H9 (cell line): ENCODE results near the gene CNGB1. TPM values are rescaled to one million over a fixed set of nuclear protein-coding genes. Genes with fewer than 3 reads are reported as not detected.

Experiments used
- DNase-seq: peaks from one replicate; pipeline ENCODE4 v3.0.0-alpha.2; 2017
- H2AFZ ChIP-seq: one replicate; pipeline ENCODE4 v1.6.1; 2013; ENCODE audit warnings: mild to moderate bottlenecking, low read length, control low read depth, moderate library complexity
- H2AK5ac ChIP-seq: 2 replicates; pipeline ENCODE4 v1.6.1; 2013; ENCODE audit warnings: low read length, control low read depth, mixed read lengths; ENCODE audit not compliant: insufficient read length
- H2BK120ac ChIP-seq: one replicate; pipeline ENCODE4 v1.6.1; 2013; ENCODE audit warnings: low read depth, mild to moderate bottlenecking, low read length, control low read depth, inconsistent platforms; ENCODE audit not compliant: poor library complexity, severe bottlenecking
- H2BK12ac ChIP-seq: 2 replicates; pipeline ENCODE4 v1.6.1; 2013; ENCODE audit warnings: low read length, control low read depth, mixed read lengths, low read depth; ENCODE audit not compliant: insufficient read length
- H2BK15ac ChIP-seq: 2 replicates; pipeline ENCODE4 v1.6.1; 2013; ENCODE audit warnings: low read depth, low read length, control low read depth
- H2BK20ac ChIP-seq: one replicate; pipeline ENCODE4 v1.6.1; 2013; ENCODE audit warnings: low read depth, mild to moderate bottlenecking, low read length, control low read depth, inconsistent platforms; ENCODE audit not compliant: poor library complexity, severe bottlenecking
- H2BK5ac ChIP-seq: 2 replicates; pipeline ENCODE4 v1.6.1; 2013; ENCODE audit warnings: low read length, control low read depth, mixed read lengths; ENCODE audit not compliant: insufficient read length
- H3K14ac ChIP-seq: 2 replicates; pipeline ENCODE4 v1.6.1; 2013; ENCODE audit warnings: low read length, control low read depth; ENCODE audit not compliant: insufficient read depth
- H3K18ac ChIP-seq: 2 replicates; pipeline ENCODE4 v1.6.1; 2013; ENCODE audit warnings: low read depth, mild to moderate bottlenecking, mixed read lengths, low read length, control low read depth; ENCODE audit not compliant: insufficient read length
- H3K23ac ChIP-seq: 2 replicates; pipeline ENCODE4 v1.6.1; 2013; ENCODE audit warnings: low read length, control low read depth, mixed read lengths, low read depth; ENCODE audit not compliant: insufficient read length
- H3K23me2 ChIP-seq: 2 replicates; pipeline ENCODE4 v1.6.1; 2013; ENCODE audit warnings: low read depth, mild to moderate bottlenecking, mixed read lengths, low read length, control low read depth; ENCODE audit not compliant: insufficient read length, poor library complexity, severe bottlenecking
- H3K27ac ChIP-seq: 2 replicates; pipeline ENCODE4 v1.5.1; 2013; ENCODE audit warnings: low read length, control low read depth, mixed read lengths, low read depth; ENCODE audit not compliant: insufficient read length
- H3K27me3 ChIP-seq: 2 replicates; pipeline ENCODE4 v1.6.1; 2013; ENCODE audit warnings: low read length, control low read depth, inconsistent platforms; ENCODE audit not compliant: insufficient read depth
- H3K4ac ChIP-seq: 2 replicates; pipeline ENCODE4 v1.6.1; 2013; ENCODE audit warnings: low read depth, mild to moderate bottlenecking, control low read depth, inconsistent platforms, low read length, moderate library complexity
- H3K4me1 ChIP-seq: 2 replicates; pipeline ENCODE4 v1.6.1; 2013; ENCODE audit warnings: low read length, control low read depth, inconsistent platforms; ENCODE audit not compliant: insufficient read depth
- H3K4me2 ChIP-seq: 2 replicates; pipeline ENCODE4 v1.6.1; 2013; ENCODE audit warnings: low read length, control low read depth, mixed read lengths; ENCODE audit not compliant: insufficient read length, insufficient read depth
- H3K56ac ChIP-seq: 2 replicates; pipeline ENCODE4 v1.6.1; 2013; ENCODE audit warnings: low read depth, mild to moderate bottlenecking, mixed read lengths, low read length, control low read depth; ENCODE audit not compliant: insufficient read length
- H3K79me1 ChIP-seq: 2 replicates; pipeline ENCODE4 v1.6.1; 2013; ENCODE audit warnings: low read depth, mild to moderate bottlenecking, moderate library complexity, low read length, control low read depth, inconsistent platforms; ENCODE audit not compliant: insufficient read depth, poor library complexity, severe bottlenecking
- H3K79me2 ChIP-seq: 2 replicates; pipeline ENCODE4 v1.6.1; 2013; ENCODE audit warnings: low read length, control low read depth, inconsistent platforms; ENCODE audit not compliant: insufficient read depth
- H3K9ac ChIP-seq: 2 replicates; pipeline ENCODE4 v1.6.1; 2013; ENCODE audit warnings: low read length, control low read depth, mixed read lengths; ENCODE audit not compliant: insufficient read length; ENCODE audit errors: extremely low read depth
- H3K9me3 ChIP-seq: one replicate; pipeline ENCODE4 v1.6.1; 2013; ENCODE audit warnings: low read depth, low read length, inconsistent platforms; ENCODE audit not compliant: control insufficient read depth
- H3T11ph ChIP-seq: one replicate; pipeline ENCODE4 v1.6.1; 2013; ENCODE audit warnings: mild to moderate bottlenecking, low read length, control low read depth, inconsistent platforms
- H4K20me1 ChIP-seq: one replicate; pipeline ENCODE4 v1.6.1; 2013; ENCODE audit not compliant: control insufficient read depth, insufficient read length, insufficient read depth
- H4K5ac ChIP-seq: 2 replicates; pipeline ENCODE4 v1.6.1; 2013; ENCODE audit warnings: low read depth, mild to moderate bottlenecking, mixed read lengths, low read length, control low read depth; ENCODE audit not compliant: insufficient read length
- H4K8ac ChIP-seq: replicated peaks from 2 replicates; pipeline ENCODE4 v1.6.1; 2013; ENCODE audit warnings: low read length, control low read depth, mixed read lengths, low read depth; ENCODE audit not compliant: insufficient read length
- H4K91ac ChIP-seq: 2 replicates; pipeline ENCODE4 v1.6.1; 2013; ENCODE audit warnings: low read depth, mild to moderate bottlenecking, moderate library complexity, mixed read lengths, low read length, control low read depth; ENCODE audit not compliant: insufficient read length
- H3K27ac Mint-ChIP-seq, 3 experiments: 2 replicates in 2 of 3; 3 replicates in 1 of 3; pipeline ENCODE4 v1.8.0; 2020 to 2021; ENCODE audit warnings: mixed read lengths in 3 of 3, mild to moderate bottlenecking in 1 of 3, moderate library complexity in 1 of 3
- H3K27me3 Mint-ChIP-seq: 2 replicates; pipeline ENCODE4 v1.8.0; 2021; ENCODE audit warnings: low read depth, mild to moderate bottlenecking, moderate library complexity, mixed read lengths
- H3K36me3 Mint-ChIP-seq, 3 experiments: 2 replicates in 2 of 3; 3 replicates in 1 of 3; pipeline ENCODE4 v1.8.0; 2020 to 2021; ENCODE audit warnings: low read depth in 3 of 3, mixed read lengths in 3 of 3; ENCODE audit not compliant: insufficient read depth in 1 of 3
- H3K4me1 Mint-ChIP-seq, 2 experiments: 2 replicates each; pipeline ENCODE4 v1.8.0; 2020; ENCODE audit warnings: mixed read lengths in 2 of 2
- H3K4me3 Mint-ChIP-seq, 2 experiments: 2 replicates in 1 of 2; 3 replicates in 1 of 2; pipeline ENCODE4 v1.8.0; 2020 to 2021; ENCODE audit warnings: mild to moderate bottlenecking in 2 of 2, mixed read lengths in 2 of 2, moderate library complexity in 1 of 2
- H3K9me3 Mint-ChIP-seq, 2 experiments: 2 replicates in 1 of 2; 3 replicates in 1 of 2; pipeline ENCODE4 v1.8.0; 2020; ENCODE audit warnings: mild to moderate bottlenecking in 2 of 2, mixed read lengths in 2 of 2, moderate library complexity in 1 of 2
- WGBS: extraction: QIAGEN DNeasy Blood & Tissue Kit; methylation state at CpG from one replicate; pipeline ENCODE4 v1.1.7; 2013; ENCODE audit warnings: missing lambda C conversion rate, low lambda C conversion rate, mixed read lengths; ENCODE audit not compliant: insufficient read length; ENCODE audit errors: extremely low coverage; 5-methylcytosine and 5-hydroxymethylcytosine counted together
- total RNA-seq: library from RNA; stranded (reverse); gene quantifications from 2 replicates; pipeline ENCODE4 v1.2.1, GENCODE V29; 2021
- TF ChIP-seq, protein P1 (sequence below): fragments of 200-600 bp; sonication (generic); conservative IDR thresholded peaks from 3 replicates; pipeline ENCODE4 v1.8.0; 2021; ENCODE audit warnings: antibody characterized with exemption, mild to moderate bottlenecking

The CNGB1 gene
- total RNA-seq, 1 experiment from 2014 or later, result not detected

DNA sequence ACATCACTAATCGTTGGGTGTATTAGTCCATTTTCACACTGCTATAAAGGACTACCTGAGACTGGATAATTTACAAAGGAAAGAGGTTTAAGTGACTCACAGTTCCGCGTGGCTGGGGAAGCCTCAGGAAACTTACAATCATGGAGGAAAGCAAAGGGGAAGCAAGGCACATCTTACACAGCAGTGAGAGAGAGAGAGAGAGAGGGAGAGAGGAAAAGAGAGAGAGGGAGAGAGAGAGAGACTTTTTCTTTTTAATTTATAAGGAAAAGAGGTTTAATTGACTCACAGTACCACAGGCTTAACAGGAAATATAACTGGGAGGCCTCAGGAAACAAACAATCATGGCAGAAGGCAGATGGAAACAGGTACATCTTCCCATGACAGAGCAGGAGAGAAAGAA is 41.7 kb downstream of the CNGB1 start:
- no peak overlapping the region for H2BK5ac ChIP-seq
- H2AFZ ChIP-seq, result no peak overlapping the region
- no peak overlapping the region for H4K91ac ChIP-seq
- H4K8ac ChIP-seq, result no peak overlapping the region
- no peak overlapping the region for H3K27ac Mint-ChIP-seq
- H2AK5ac ChIP-seq, result no peak overlapping the region
- H3K4ac ChIP-seq, result no peak overlapping the region
- H3K18ac ChIP-seq, result no peak overlapping the region
- DNase-seq, result no peak
- no peaks in the 10 kb centered on the region for H3K23me2 ChIP-seq
- H4K20me1 ChIP-seq, result no peaks in the 10 kb centered on the region
- H3K4me1 ChIP-seq, result no peaks in the 10 kb centered on the region
- H3K23ac ChIP-seq, result no peak overlapping the region
- H3K27ac ChIP-seq, result no peak overlapping the region
- no CpG with 5 or more reads among the region's 3 CpGs for WGBS
- H3K9me3 ChIP-seq, result no peaks in the 10 kb centered on the region
- H3K27me3 Mint-ChIP-seq, result no peaks in the 10 kb centered on the region; the same call in none of the 2 replicates
- peaks cover 3 to 8% of the 10 kb centered on the region in 2 experiments; a peak in 4 of 5 replicates for H3K9me3 Mint-ChIP-seq
- no peak overlapping the region for H2BK15ac ChIP-seq
- H3K56ac ChIP-seq, result no peak overlapping the region
- no peaks in the 10 kb centered on the region for H3K79me1 ChIP-seq
- H4K5ac ChIP-seq, result no peak overlapping the region
- peaks cover 3 to 7% of the 10 kb centered on the region in 2 experiments; a peak in 3 of 4 replicates for H3K4me1 Mint-ChIP-seq
- no peaks in the 10 kb centered on the region for H3K36me3 Mint-ChIP-seq
- TF ChIP-seq, protein P1, sequence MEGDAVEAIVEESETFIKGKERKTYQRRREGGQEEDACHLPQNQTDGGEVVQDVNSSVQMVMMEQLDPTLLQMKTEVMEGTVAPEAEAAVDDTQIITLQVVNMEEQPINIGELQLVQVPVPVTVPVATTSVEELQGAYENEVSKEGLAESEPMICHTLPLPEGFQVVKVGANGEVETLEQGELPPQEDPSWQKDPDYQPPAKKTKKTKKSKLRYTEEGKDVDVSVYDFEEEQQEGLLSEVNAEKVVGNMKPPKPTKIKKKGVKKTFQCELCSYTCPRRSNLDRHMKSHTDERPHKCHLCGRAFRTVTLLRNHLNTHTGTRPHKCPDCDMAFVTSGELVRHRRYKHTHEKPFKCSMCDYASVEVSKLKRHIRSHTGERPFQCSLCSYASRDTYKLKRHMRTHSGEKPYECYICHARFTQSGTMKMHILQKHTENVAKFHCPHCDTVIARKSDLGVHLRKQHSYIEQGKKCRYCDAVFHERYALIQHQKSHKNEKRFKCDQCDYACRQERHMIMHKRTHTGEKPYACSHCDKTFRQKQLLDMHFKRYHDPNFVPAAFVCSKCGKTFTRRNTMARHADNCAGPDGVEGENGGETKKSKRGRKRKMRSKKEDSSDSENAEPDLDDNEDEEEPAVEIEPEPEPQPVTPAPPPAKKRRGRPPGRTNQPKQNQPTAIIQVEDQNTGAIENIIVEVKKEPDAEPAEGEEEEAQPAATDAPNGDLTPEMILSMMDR, result no peak
- H3K9ac ChIP-seq, result no peak overlapping the region
- H2BK20ac ChIP-seq, result no peak overlapping the region
- no peak overlapping the region for H3K14ac ChIP-seq
- H3T11ph ChIP-seq, result no peak overlapping the region
- no peak overlapping the region for H2BK120ac ChIP-seq
- no peak overlapping the region for H3K4me2 ChIP-seq
- no peak overlapping the region for H2BK12ac ChIP-seq
- H3K27me3 ChIP-seq, result no peaks in the 10 kb centered on the region
- H3K79me2 ChIP-seq, result no peaks in the 10 kb centered on the region
- no peak overlapping the region for H3K4me3 Mint-ChIP-seq
